GM23338 (cell line): ENCODE results near the gene NTM. TPM values are rescaled to one million over a fixed set of nuclear protein-coding genes. Genes with fewer than 3 reads are reported as not detected.
A peak's percentile ranks its signal among the peaks of the same experiment; 100 is the strongest.

Source experiments
- ATAC-seq: fragments of 200-7000 bp; cut with Tn5 transposase; 3 replicates; pipeline ENCODE4 v1.9.1; 2020
- DNase-seq: peaks from one replicate; pipeline ENCODE4 v3.0.0-alpha.2; 2015; ENCODE audit warnings: low spot score
- H2AFZ ChIP-seq: fragments of 200-600 bp; sonication (generic); 2 replicates; pipeline ENCODE4 v1.8.0; 2016; ENCODE audit warnings: antibody characterized with exemption, mild to moderate bottlenecking, moderate library complexity
- H3F3A ChIP-seq: fragments of 200-600 bp; sonication (generic); replicated peaks from 2 replicates; pipeline ENCODE4 v1.8.0; 2017; ENCODE audit warnings: antibody characterized with exemption, mixed run types, low read depth
- H3K27ac ChIP-seq: fragments of 200-600 bp; sonication (generic); 2 replicates; pipeline ENCODE4 v1.6.1; 2016; ENCODE audit warnings: low read depth
- H3K27me3 ChIP-seq: fragments of 200-600 bp; sonication (generic); 2 replicates; pipeline ENCODE4 v1.8.0; 2016; ENCODE audit warnings: mild to moderate bottlenecking, mixed run types, moderate library complexity; ENCODE audit not compliant: insufficient read depth
- H3K36me3 ChIP-seq: fragments of 200-600 bp; sonication (generic); 2 replicates; pipeline ENCODE4 v1.8.0; 2016; ENCODE audit warnings: mild to moderate bottlenecking; ENCODE audit not compliant: insufficient read depth
- H3K4me1 ChIP-seq: fragments of 200-600 bp; sonication (generic); 2 replicates; pipeline ENCODE4 v1.8.0; 2016; ENCODE audit warnings: mild to moderate bottlenecking, moderate library complexity; ENCODE audit not compliant: insufficient read depth
- H3K4me2 ChIP-seq: fragments of 200-600 bp; sonication (generic); 2 replicates; pipeline ENCODE4 v1.7.1; 2017; ENCODE audit warnings: mixed run types
- H3K4me3 ChIP-seq: fragments of 200-600 bp; sonication (generic); 2 replicates; pipeline ENCODE4 v1.6.1; 2016; ENCODE audit warnings: mixed run types
- H3K79me2 ChIP-seq: fragments of 200-600 bp; sonication (generic); replicated peaks from 2 replicates; pipeline ENCODE4 v1.8.0; 2017; ENCODE audit warnings: mild to moderate bottlenecking; ENCODE audit not compliant: insufficient read depth
- H3K9me2 ChIP-seq: fragments of 200-600 bp; sonication (generic); 2 replicates; pipeline ENCODE4 v1.8.0; 2017; ENCODE audit not compliant: insufficient read depth
- H4K20me1 ChIP-seq: fragments of 200-600 bp; sonication (generic); replicated peaks from 2 replicates; pipeline ENCODE4 v1.8.0; 2017; ENCODE audit warnings: mild to moderate bottlenecking; ENCODE audit not compliant: insufficient read depth
- H3K27ac Mint-ChIP-seq: 2 replicates; pipeline ENCODE4 v1.8.0; 2020; ENCODE audit warnings: inconsistent platforms, mild to moderate bottlenecking, moderate library complexity, mixed read lengths
- H3K27me3 Mint-ChIP-seq: 3 replicates; pipeline ENCODE4 v1.8.0; 2022; ENCODE audit warnings: low read depth, mild to moderate bottlenecking, moderate library complexity, mixed read lengths, inconsistent platforms; ENCODE audit not compliant: insufficient read depth, poor library complexity
- H3K36me3 Mint-ChIP-seq: 3 replicates; pipeline ENCODE4 v1.8.0; 2021; ENCODE audit warnings: low read depth, mild to moderate bottlenecking, inconsistent platforms, moderate library complexity, mixed read lengths
- H3K4me1 Mint-ChIP-seq: 3 replicates; pipeline ENCODE4 v1.8.0; 2020; ENCODE audit warnings: mild to moderate bottlenecking, inconsistent platforms, mixed read lengths
- H3K4me3 Mint-ChIP-seq: 3 replicates; pipeline ENCODE4 v1.8.0; 2021; ENCODE audit warnings: moderate library complexity, mild to moderate bottlenecking, inconsistent platforms, mixed read lengths
- H3K9me3 Mint-ChIP-seq: 3 replicates; pipeline ENCODE4 v1.8.0; 2020; ENCODE audit warnings: moderate library complexity, mild to moderate bottlenecking, inconsistent platforms, mixed read lengths
- CREB1 ChIP-seq: fragments of 250-450 bp; sonication (Bioruptor Pico); IDR thresholded peaks from 2 replicates; pipeline ENCODE4 v1.5.0; 2020; ENCODE audit warnings: low read depth, mild to moderate bottlenecking, moderate library complexity
- CTCF ChIP-seq, 2 experiments: fragments of 200-600 bp in 1 of 2; sonication (generic) in 1 of 2; conservative IDR thresholded peaks; 2 replicates each; pipeline versions ENCODE4 v1.5.1 to v1.6.1; 2016 to 2017; ENCODE audit warnings: antibody characterized with exemption in 2 of 2, low read depth in 2 of 2, mild to moderate bottlenecking in 2 of 2, moderate library complexity in 1 of 2
- ETS1 ChIP-seq: IDR thresholded peaks from 2 replicates; pipeline ENCODE4 v1.6.1; 2016; ENCODE audit warnings: antibody characterized with exemption
- EZH2phosphoT487 ChIP-seq: fragments of 200-600 bp; sonication (generic); IDR thresholded peaks from one replicate; pipeline ENCODE4 v1.8.1; 2018; ENCODE audit warnings: antibody characterized with exemption; ENCODE audit not compliant: unreplicated experiment
- JUNB ChIP-seq: IDR thresholded peaks from one replicate; pipeline ENCODE4 v1.6.1; 2016; ENCODE audit warnings: antibody characterized with exemption; ENCODE audit not compliant: unreplicated experiment
- NANOG ChIP-seq: IDR thresholded peaks from 2 replicates; pipeline ENCODE4 v1.6.1; 2016; ENCODE audit warnings: antibody characterized with exemption, borderline replicate concordance
- POLR2AphosphoS5 ChIP-seq: IDR thresholded peaks from 2 replicates; pipeline ENCODE4 v1.6.1; 2016; ENCODE audit warnings: antibody characterized with exemption, low read depth
- REST ChIP-seq: IDR thresholded peaks from one replicate; pipeline ENCODE4 v1.6.1; 2018; ENCODE audit warnings: antibody characterized with exemption; ENCODE audit not compliant: unreplicated experiment
- STAT1 ChIP-seq: IDR thresholded peaks from one replicate; pipeline ENCODE4 v1.6.1; 2016; ENCODE audit warnings: antibody characterized with exemption; ENCODE audit not compliant: unreplicated experiment
- ZNF331 ChIP-seq: fragments of 250-450 bp; sonication (Bioruptor Pico); IDR thresholded peaks from 2 replicates; pipeline ENCODE4 v1.5.0; 2020; ENCODE audit warnings: low read depth, mild to moderate bottlenecking, moderate library complexity
- polyA plus RNA-seq: library from polyadenylated mRNA; unstranded; fragments of >200 nt; fragmentation: Nextera tagmentation; extraction: Ambion mirVana; gene quantifications from 2 replicates; pipeline ENCODE4 v1.2.1, GENCODE V29; 2016
- total RNA-seq: library from RNA; depleted of rRNA; stranded (reverse); fragments of >200 nt; shearing (Covaris generic); gene quantifications from 2 replicates; pipeline ENCODE4 v1.2.3, GENCODE V29; 2014

Gene NTM
- total and polyA plus RNA-seq, 2 experiments from 2014 or later: 10.6 to 14.6 TPM

- TF ChIP-seq CTCF (conservative IDR thresholded peaks at IDR 0.05; ENCODE audit: low read depth in 2 of 2): no peak
- TF ChIP-seq EZH2phosphoT487: no peak
- no peak for TF ChIP-seq STAT1
- no peak for TF ChIP-seq POLR2AphosphoS5
- TF ChIP-seq NANOG: no peak
- TF ChIP-seq ETS1: no peak
- no peak for TF ChIP-seq ZNF331 (CRISPR knock-in tag)
- no peak for TF ChIP-seq CREB1 (CRISPR knock-in tag)
- TF ChIP-seq REST: no peak
These were observed 725.9 kb downstream of the NTM start (continued) for GRCh38 chr11:132096132-132096825.

GRCh38 chr11:132099692-132100091 is 729.3 kb downstream of the NTM start:
- no peak overlapping the region for H3K4me3 ChIP-seq
- Mint-ChIP-seq H3K27ac (no peak overlapping the region), H3K4me3 (no peak overlapping the region), H3K4me1 (peaks cover 38% of the 10 kb centered on the region), H3K27me3 (peaks cover 4% of the 10 kb centered on the region), H3K9me3 (no peaks in the 10 kb centered on the region), H3K36me3 (no peaks in the 10 kb centered on the region)
- DNase-seq (peak; percentile 83), ATAC-seq (peak; percentile 89)
- no peaks in the 10 kb centered on the region for H3K9me2 ChIP-seq
- H3K4me1 ChIP-seq: peaks cover 26% of the 10 kb centered on the region
- H3K27ac ChIP-seq: no peak overlapping the region
- H3K79me2 ChIP-seq: no peaks in the 10 kb centered on the region
- no peaks in the 10 kb centered on the region for H4K20me1 ChIP-seq
- H3F3A ChIP-seq: no peaks in the 10 kb centered on the region
- no peak for TF ChIP-seq JUNB
- peak; percentile 77 to 82 for TF ChIP-seq CTCF (conservative IDR thresholded peaks at IDR 0.05; ENCODE audit: low read depth in 2 of 2)
- H2AFZ ChIP-seq: no peak overlapping the region
- H3K27me3 ChIP-seq: no peaks in the 10 kb centered on the region
- H3K36me3 ChIP-seq: no peaks in the 10 kb centered on the region
- H3K4me2 ChIP-seq: no peak overlapping the region
